Dermis blood vessel endothelial cell (primary cell): ENCODE data around the gene CLPTM1L. TPM values are rescaled to one million over a fixed set of nuclear protein-coding genes. Genes with fewer than 3 reads are reported as not detected.
"Not testable (repeated sequence)": the region's sequence is repeated elsewhere in the genome, so short reads cannot be mapped to it uniquely, and the experiment has no call there.

Source experiments
- DNase-seq: peaks from one replicate; pipeline ENCODE4 v3.0.0; 2010
- total RNA-seq: library from RNA; depleted of rRNA; stranded (reverse); fragments of >200 nt; gene quantifications from 2 replicates; pipeline ENCODE4 v1.2.3, GENCODE V29; 2014

The CLPTM1L gene
- total RNA-seq, 1 donor from 2014 or later, result 234 TPM

DNA sequence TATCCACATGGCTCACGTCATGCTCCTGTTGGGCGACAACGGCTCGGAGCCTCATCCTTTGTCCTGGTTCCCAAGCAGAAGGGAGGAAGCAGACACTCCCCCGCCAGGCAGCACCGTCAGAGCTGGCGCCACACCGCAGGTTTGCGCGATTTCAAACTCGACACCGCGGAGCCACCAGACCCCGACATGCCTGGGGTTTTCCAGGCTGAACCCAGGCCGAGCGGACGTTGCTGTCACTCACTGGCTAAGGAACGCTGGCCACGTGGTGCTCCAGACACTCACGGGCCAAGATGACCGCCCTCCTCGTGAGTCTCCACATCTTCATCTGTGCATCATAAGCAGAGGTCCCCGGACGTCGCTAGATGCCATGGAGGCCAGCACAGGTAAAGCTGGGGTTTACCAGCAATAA, 59.0 kb downstream of the CLPTM1L start:
- no peak for DNase-seq

DNA sequence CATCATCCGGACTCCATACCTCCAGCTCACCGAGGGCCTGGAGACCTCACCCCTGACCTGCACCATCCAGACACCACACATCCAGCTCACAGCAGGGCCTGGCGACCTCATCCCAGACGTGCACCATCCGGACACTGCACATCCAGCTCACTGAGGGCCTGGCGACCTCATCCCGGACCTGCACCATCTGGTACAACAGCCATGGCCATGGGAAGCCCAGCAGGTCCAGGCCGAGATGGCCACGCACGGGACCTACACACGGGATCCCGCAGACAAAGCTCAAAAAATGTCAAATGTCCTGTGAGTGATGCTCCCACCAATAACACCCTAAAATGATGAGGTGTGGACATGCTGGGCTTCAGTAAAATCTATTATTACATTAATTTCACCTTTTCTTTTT, 59.8 kb downstream of the CLPTM1L start:
- no peak for DNase-seq

DNA sequence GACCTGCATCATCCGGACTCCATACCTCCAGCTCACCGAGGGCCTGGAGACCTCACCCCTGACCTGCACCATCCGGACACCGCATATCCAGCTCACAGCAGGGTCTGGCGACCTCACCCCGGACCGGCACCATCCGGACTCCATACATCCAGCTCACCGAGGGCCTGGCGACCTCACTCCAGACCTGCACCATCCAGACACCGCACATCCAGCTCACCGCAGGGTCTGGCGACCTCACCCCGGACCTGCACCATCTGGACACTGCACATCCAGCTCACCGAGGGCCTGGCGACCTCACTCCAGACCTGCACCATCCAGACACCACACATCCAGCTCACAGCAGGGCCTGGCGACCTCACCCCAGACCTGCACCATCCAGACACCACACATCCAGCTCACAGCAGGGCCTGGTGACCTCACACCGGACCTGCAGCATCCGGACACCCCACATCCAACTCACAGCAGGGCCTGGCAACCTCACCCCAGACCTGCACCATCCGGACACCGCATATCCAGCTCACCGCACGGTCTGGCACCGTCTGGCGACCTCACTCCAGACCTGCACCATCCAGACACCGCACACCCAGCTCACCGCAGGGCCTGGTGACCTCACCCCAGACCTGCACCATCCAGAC, 60.4 kb downstream of the CLPTM1L start:
- DNase-seq, result not testable (repeated sequence)

DNA sequence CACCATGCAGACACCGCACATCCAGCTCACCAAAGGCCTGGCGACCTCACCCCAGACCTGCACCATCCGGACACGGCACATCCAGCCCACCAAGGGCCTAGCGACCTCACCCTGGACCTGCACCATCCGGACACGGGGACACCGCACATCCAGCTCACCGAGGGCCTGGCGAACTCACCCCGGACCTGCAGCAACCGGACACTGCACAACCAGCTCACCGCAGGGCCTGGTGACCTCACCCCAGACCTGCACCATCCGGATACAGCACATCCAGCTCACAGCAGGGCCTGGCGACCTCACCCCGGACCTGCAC, 61.2 kb downstream of the CLPTM1L start:
- DNase-seq, result not testable (repeated sequence)

DNA sequence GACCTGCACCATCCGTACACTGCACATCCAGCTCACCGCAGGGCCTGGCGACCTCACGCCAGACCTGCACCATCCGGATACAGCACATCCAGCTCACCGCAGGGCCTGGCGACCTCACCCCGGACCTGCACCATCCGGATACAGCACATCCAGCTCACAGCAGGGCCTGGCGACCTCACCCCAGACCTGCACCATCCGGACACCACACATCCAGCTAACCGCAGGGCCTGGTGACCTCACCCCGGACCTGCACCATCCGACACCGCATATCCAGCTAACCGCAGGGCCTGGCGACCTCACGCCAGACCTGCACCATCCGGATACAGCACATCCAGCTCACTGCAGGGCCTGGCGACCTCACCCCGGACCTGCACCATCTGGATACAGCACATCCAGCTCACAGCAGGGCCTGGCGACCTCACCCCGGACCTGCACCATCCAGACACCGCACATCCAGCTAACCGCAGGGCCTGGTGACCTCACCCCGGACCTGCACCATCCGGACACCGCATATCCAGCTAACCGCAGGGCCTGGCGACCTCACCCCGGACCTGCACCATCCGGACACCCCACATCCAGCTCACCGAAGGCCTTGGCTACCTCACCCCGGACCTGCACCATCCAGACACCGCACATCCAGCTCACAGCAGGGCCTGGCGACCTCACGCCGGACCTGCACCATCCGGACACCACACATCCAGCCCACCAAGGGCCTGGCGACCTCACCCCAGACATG, 61.7 kb downstream of the CLPTM1L start:
- DNase-seq, result not testable (repeated sequence)

DNA sequence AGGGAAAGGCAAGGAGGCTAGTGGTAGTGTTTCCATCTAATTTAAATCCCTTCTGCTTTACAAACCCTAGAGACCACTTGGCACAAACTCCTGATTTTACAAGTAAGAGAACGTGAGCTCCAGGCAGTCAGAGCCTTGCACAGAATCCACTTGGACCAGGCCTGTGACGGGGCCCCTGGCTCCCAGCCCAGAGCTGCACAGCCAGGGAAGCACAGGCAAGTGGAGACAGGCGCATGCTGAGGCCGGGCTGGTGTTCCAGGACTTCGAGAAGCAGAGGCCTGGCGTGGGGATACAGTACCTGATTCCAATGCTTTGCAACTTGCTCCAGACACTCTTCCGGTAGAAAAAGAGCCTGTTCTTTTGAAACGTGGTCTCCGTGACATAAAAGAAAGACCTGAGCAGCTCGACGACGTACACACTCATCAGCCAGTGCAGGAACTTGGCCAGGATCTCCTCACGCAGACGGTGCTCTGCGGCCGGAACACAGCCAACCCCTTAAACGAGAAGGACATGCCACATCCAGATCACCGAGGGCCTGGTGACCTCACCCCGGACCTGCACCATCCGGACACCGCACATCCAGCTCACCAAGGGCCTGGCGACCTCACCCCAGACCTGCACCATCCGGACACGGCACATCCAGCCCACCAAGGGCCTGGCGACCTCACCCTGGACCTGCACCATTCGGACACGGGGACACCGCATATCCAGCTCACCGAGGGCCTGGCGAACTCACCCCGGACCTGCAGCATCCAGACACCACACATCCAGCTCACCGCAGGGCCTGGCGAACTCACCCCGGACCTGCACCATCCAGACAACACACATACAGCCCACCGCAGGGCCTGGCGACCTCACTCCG, 62.5 kb downstream of the CLPTM1L start:
- no peak for DNase-seq

DNA sequence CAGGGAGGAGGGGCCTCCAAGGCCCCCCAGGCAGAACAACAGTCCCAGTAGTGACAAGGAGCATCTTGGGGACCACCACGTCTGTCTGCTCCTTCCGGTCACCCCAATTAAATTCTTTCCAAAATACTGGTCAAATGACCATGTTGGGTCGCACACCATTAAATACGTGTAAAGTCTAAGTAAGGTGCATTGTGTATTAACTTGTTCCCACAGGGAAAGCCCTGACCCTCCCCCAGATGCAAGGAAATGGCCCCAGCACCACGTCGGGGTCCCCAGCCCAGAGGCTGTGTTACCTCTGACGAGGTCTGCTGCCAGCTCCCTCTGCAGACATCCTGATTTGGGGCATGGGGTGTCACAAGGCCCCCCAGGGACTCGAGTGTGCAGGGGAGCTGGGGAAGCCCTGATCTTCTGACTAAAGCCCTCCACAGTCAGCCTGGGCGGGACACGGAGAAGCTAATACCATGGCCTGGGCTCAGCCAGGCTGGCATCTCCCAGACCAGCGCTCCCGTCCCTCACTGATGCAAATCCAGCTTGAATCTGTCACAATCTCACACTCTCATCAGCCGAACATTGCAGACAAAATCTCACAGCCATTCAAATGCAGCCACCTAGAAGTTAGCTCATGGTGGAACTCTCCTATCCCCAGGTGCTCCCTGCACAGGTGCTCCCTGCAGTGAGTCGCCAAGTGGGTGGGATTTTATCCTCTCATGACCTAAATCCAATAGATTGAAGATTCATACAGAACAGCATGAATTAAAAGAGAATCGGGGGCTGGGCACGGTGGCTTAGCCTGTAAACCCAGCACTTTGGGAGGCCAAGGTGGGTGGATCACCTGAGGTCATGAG, 63.6 kb downstream of the CLPTM1L start:
- no peak for DNase-seq

DNA sequence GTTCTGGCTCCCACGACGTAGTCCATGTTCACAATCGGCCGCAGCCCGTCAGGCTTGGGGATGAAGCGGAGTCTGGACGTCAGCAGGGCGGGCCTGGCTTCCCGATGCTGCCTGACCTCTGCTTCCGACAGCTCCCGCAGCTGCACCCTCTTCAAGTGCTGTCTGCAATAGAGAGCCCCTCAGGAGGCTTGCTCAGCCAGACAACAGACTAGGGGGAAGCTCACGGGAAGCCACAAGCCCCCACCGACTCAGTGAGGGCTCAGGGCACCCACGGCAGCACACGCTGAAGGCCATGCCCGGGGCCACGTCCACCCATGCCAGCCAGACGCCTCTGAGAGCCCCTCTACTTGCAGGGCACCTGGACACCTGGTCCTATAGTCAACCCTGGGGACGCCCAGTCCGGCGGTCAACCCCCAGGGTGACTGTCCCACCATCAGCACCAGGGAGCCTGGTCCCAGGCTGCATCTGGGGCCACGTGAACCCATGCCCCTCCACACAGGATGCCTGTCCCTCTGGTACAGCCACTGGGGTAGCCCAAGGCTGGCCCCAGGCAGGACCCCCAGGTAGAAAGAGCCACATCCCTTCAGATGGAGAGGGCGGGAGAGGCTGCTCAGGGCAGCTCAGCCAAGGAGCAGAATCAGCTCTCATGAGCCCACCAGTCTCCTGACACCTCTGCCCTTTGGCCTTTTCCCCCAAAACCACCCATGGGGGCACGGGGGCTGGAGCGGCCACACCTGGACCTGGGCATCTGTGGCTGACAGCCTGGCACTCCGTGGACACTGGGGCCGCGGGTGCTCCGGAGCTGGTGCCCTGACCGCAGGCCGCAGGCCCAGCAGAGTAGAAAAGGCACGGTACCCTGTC, 64.5 kb downstream of the CLPTM1L start:
- no peak for DNase-seq

DNA sequence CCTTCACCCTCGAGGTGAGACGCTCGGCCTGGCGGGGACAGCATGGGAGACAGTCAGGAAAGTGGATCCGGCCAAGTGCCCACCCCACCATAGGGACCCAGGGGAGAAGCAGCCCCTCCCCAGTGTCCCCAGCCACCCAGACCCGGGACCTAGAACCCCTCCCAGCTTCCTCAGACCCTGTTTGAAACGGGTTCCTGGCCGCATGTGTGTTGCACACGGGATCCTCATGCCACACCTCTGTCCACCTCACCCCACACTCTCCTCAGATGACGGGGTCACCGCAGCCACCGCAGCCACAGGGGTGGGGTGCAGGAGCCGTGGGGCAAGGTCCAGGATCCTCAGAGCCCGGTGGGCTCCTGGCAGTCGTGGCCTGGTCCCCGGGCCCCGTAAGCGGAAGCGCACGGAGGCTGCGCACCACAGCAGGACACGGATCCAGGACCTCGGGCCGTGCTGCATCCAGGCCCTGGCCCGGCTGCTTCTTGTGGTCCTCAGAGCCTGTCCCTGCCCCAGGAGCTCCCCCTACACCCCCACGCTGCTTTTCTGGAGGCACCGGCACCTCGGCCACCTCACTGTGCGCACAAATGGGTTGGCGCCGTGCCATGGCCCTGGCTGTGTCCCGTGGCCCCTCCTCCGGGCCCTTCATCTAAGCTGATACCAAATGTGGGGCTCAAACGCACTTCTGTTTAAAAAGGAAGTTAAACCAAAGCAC, 65.3 kb downstream of the CLPTM1L start:
- DNase-seq, result no peak

DNA sequence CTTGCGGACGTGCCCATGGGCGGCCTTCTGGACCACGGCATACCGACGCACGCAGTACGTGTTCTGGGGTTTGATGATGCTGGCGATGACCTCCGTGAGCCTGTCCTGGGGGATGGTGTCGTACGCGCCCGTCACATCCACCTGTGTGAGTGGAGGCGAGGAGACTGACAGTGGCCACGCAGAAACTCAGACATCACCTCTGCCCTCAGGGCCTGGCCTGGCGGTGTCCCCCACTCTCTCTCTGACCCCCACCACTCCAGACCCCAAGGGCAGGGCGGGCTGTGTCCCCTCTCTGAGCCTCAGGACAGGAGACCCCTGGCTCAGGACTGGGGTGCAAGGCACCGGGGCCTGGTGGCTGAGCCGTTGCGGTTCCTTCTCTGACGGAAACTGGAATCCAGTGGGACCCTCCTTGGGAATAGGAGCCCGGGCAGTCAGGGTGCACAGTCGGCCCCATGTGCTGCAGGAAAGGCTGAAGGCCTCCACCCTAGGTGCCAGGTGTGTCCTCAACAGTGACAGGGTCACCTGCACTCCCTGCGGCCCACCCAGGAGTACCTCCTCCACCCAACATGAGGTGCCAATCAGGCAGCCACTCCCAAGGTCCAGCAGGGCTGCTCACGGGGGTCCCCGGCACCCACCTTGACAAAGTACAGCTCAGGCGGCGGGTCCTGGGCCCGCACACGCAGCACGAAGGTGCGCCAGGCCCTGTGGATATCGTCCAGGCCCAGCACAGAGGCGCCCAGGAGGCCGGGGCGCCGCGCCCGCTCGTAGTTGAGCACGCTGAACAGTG, 66.0 kb downstream of the CLPTM1L start:
- no peak for DNase-seq

DNA sequence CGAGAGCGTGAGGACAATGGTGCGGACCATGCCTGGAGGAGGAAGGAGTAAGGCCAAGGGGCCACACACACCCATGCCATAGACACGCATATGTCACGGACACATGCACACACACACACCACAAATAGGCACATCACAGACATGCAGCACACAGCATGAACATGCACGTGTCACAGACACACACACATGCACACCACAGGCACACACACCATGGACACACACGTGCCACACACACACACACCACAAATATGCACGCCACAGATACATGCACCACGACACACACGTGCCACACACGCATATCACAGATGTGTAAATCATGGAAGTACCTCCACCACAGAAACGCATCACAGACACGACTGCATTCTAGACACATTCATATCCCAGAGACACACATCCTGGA, 66.7 kb downstream of the CLPTM1L start:
- DNase-seq, result no peak

DNA sequence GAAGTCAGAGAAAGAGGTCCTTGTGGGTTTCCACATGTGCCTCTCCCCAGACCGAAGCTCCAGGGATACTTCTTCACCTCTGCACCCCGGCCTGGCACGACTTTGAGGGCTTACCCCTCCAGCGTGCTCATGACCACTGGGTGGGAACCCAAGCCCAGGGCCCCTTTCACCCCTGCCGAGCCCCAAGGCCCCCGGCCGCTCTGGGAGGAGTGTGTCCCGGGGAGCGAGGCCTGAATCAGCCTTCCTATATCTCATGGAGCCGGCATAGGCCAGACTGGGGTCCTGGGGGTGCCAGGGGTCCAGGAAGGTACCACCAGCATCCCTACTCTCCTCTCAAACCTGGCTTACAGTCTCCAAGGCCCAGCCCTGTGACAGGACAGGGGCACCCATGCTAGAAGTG, 67.1 kb downstream of the CLPTM1L start:
- DNase-seq, result no peak

DNA sequence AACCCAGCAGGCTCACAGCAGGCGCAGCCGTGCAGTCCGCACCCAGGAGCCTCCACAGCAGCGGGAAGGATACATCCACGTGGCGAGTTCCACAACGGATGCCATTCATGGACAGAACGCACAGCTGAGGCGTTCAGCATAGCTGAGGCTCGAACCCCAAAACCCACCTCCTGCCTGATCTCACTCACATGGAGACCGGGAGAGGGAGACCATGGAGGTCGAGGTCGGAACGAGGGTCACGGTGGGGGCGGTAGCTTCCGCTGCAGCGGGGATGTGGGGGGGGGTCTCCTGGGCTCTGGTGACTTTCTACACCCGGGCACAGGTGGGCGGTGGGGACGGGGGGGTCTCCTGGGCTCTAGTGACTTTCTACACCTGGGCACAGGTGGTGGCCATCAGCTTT, 67.6 kb downstream of the CLPTM1L start:
- DNase-seq, result no peak

DNA sequence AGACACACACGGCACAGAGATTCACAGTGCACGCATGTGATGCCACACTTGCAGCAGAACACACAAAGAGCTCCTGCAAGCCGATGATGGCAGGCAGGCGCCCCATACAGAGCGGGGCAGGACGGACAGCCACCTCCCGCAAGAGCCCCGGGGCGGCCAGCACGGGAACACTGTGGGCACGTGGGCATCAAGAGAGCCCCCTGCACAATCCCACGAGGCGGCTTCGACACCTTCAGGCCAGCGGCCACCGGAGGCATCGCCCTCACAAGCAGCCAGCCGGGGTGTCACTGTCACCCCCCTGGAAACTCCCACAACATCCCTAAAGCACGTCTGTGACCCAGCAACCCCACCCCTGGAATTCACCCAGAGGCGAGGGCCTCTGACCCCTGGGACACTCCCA, 68.0 kb downstream of the CLPTM1L start:
- DNase-seq, result no peak

DNA sequence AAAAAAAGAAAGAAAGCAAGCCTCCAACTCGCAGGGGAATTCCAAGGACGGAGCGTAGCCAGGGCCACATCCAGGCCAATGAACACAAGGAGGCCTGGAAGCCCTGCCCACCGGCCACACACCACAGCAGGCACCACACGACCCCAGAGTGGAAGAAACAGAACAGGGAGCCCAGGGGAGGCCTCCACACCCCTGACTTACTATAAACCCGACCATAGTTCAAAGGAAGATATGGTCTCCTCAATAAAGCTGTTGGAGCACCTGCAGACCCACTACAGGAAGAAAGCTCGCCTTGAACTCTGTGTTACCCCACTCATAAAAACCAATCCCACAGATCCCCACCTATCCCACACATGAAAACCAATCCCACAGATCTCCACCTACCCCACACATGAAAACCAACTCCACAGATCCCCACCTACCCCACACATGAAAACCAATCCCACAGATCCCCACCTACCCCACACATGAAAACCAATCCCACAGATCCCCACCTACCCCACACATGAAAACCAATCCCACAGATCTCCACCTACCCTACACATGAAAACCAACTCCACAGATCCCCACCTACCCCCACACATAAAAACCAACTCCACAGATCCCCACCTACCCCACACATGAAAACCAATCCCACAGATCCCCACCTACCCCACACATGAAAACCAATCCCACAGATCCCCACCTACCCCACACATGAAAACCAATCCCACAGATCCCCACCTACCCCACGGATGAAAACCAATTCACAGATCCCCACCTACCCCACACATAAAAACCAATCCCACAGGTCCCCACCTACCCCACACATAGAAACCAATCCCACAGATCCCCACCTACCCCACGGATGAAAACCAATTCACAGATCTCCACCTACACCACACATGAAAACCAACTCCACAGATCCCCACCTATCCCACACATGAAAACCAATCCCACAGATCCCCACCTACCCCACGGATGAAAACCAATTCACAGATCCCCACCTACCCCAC, 69.2 kb downstream of the CLPTM1L start:
- DNase-seq, result not testable (repeated sequence)

DNA sequence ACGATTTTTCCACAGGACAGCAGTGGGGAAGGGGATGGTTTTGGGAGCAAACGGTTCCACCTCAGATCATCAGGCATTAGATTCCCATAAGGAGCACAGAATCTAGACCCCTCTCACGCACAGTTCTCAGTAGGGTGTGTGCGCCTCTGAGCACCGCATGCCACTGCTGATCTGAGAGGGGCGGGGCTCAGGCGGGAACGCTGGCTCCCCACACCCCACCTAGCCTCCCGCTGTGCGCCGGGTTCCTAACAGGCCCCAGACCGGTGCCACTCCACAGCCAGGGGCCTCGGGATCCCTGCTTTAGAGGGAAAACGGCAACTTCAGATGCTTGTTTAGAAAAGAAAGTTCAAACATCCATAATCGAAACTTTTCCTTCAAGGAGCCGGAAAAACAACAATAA, 70.4 kb downstream of the CLPTM1L start:
- DNase-seq, result no peak

DNA sequence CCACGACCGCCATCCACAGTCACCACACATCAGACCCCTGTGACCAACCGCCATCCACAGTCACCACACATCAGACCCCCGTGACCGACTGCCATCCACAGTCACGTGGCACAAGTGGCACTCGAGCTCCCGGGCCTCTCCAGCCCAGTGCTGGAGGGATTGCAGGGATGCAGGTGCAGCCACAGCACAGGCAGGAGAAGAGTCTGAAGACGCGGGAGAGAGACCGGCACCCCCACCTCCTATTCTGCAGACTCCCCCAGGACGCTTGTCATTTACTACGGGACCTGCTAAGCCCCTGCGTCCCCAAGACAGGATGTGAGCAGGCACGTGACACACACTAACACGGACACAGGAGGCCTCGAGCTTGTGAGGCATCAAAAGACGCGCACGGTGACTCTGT, 71.2 kb downstream of the CLPTM1L start:
- no peak for DNase-seq

DNA sequence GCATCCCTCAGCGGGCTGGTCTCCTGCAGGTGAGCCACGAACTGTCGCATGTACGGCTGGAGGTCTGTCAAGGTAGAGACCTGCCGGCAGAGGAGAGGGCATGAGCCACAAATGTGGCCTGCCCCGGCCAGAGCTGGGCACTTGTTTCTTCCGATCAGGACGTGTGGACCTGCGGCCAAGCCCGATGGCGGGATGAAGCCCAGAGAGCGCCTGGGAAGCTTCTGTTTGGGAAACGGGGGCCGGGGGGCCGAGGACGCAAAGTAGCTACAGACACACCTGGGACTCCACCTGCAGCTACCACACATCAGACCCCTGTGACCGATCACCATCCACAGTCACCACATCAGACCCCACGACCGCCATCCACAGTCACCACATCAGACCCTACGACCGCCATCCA, 72.7 kb downstream of the CLPTM1L start:
- DNase-seq, result no peak
